HepG2 (cell line): ENCODE results near the gene SYTL1. TPM values are rescaled to one million over a fixed set of nuclear protein-coding genes. Genes with fewer than 3 reads are reported as not detected.

Source experiments
- CAMTA2 ChIP-seq: sonication (generic); formaldehyde crosslinking; IDR thresholded peaks from 2 replicates; pipeline ENCODE4 v1.4.0; 2020; ENCODE audit warnings: mild to moderate bottlenecking, missing genetic modification reagents, borderline replicate concordance
- EEA1 ChIP-seq: sonication (generic); formaldehyde crosslinking; IDR thresholded peaks from 2 replicates; pipeline ENCODE4 v1.5.1; 2020; ENCODE audit warnings: mild to moderate bottlenecking, missing genetic modification reagents, borderline replicate concordance
- EED ChIP-seq: sonication (generic); formaldehyde crosslinking; IDR thresholded peaks from 2 replicates; pipeline ENCODE4 v1.5.0; 2020; ENCODE audit warnings: mild to moderate bottlenecking, missing genetic modification reagents
- HHEX ChIP-seq: IDR thresholded peaks from 2 replicates; pipeline ENCODE4 v1.6.1; 2016; ENCODE audit warnings: control low read depth
- HOXA3 ChIP-seq: sonication (generic); formaldehyde crosslinking; IDR thresholded peaks from 2 replicates; pipeline ENCODE4 v1.5.0; 2020; ENCODE audit warnings: missing genetic modification reagents
- MAX ChIP-seq: IDR thresholded peaks from 2 replicates; pipeline ENCODE4 v1.6.1; 2012; ENCODE audit warnings: inconsistent platforms
- PAWR ChIP-seq: sonication (generic); formaldehyde crosslinking; IDR thresholded peaks from 2 replicates; pipeline ENCODE4 v1.4.0; 2020; ENCODE audit warnings: missing genetic modification reagents, mild to moderate bottlenecking, borderline replicate concordance
- PHF8 ChIP-seq: sonication (generic); formaldehyde crosslinking; IDR thresholded peaks from 2 replicates; pipeline ENCODE4 v1.5.0; 2020; ENCODE audit warnings: missing genetic modification reagents
- SOX13 ChIP-seq, 3 experiments: fragments of 450-650 bp in 1 of 3; sonication (generic) in 1 of 3; formaldehyde crosslinking in 1 of 3; IDR thresholded peaks in 2 of 3; conservative IDR thresholded peaks in 1 of 3; 2 replicates each; pipeline versions ENCODE4 v1.5.0 to v1.6.1; 2016 to 2020; ENCODE audit warnings: antibody characterized with exemption in 1 of 3, mild to moderate bottlenecking in 1 of 3, missing compliant biosample characterization in 1 of 3, missing genetic modification reagents in 1 of 3, moderate library complexity in 1 of 3
- SP5 ChIP-seq: IDR thresholded peaks from 2 replicates; pipeline ENCODE4 v1.6.1; 2016; ENCODE audit warnings: low read depth, borderline replicate concordance
- ZBTB38 ChIP-seq: sonication (generic); formaldehyde crosslinking; IDR thresholded peaks from 2 replicates; pipeline ENCODE4 v1.5.1; 2020; ENCODE audit warnings: mild to moderate bottlenecking, missing genetic modification reagents
- ZKSCAN5 ChIP-seq: sonication (generic); formaldehyde crosslinking; IDR thresholded peaks from 2 replicates; pipeline ENCODE4 v1.5.1; 2020; ENCODE audit warnings: mild to moderate bottlenecking, missing genetic modification reagents
- ZNF235 ChIP-seq: sonication (generic); formaldehyde crosslinking; IDR thresholded peaks from 2 replicates; pipeline ENCODE4 v1.8.1; 2023; ENCODE audit warnings: mild to moderate bottlenecking, missing genetic modification reagents, borderline replicate concordance
- ZNF367 ChIP-seq: sonication (generic); formaldehyde crosslinking; IDR thresholded peaks from 2 replicates; pipeline ENCODE4 v1.4.0; 2020; ENCODE audit warnings: missing genetic modification reagents, borderline replicate concordance
- ZNF687 ChIP-seq: sonication (generic); formaldehyde crosslinking; IDR thresholded peaks from 2 replicates; pipeline ENCODE4 v1.5.1; 2020; ENCODE audit warnings: mild to moderate bottlenecking, missing genetic modification reagents, moderate library complexity
- ZNF770 ChIP-seq: sonication (generic); formaldehyde crosslinking; IDR thresholded peaks from 2 replicates; pipeline ENCODE4 v1.5.0; 2020; ENCODE audit warnings: mild to moderate bottlenecking, missing genetic modification reagents
- ZNF776 ChIP-seq: sonication (generic); formaldehyde crosslinking; IDR thresholded peaks from 2 replicates; pipeline ENCODE4 v1.4.0; 2020; ENCODE audit warnings: mild to moderate bottlenecking, missing genetic modification reagents
- ZNF850 ChIP-seq: sonication (generic); formaldehyde crosslinking; conservative IDR thresholded peaks from 2 replicates; pipeline ENCODE4 v1.9.0; 2021; ENCODE audit warnings: mild to moderate bottlenecking, missing genetic modification reagents
- ZSCAN25 ChIP-seq: sonication (generic); formaldehyde crosslinking; IDR thresholded peaks from 2 replicates; pipeline ENCODE4 v1.8.0; 2022; ENCODE audit warnings: mild to moderate bottlenecking, missing genetic modification reagents
- polyA plus RNA-seq, 8 experiments: library from polyadenylated mRNA; depleted of rRNA in 3 of 8; stranded (reverse) in 7 of 8; unstranded in 1 of 8; fragments of >200 nt; fragmentation: Illumina TruSeq in 4 of 8; extraction: Trizol in 4 of 8; gene quantifications; 2 replicates each; pipeline versions ENCODE4 v1.2.1 to v1.2.3, GENCODE V29; 2011 to 2016; ENCODE audit warnings: low read depth in 4 of 8, missing spikeins in 1 of 8, mixed read lengths in 1 of 8; ENCODE audit not compliant: insufficient read depth in 1 of 8
- total RNA-seq, 5 experiments: library from RNA; depleted of rRNA; stranded (reverse); fragments of >200 nt; fragmentation: Illumina TruSeq; extraction: Trizol; gene quantifications; 2 replicates each; pipeline ENCODE4 v1.2.3, GENCODE V29; 2016; ENCODE audit warnings: low read depth in 1 of 5
- TF ChIP-seq, protein P1 (sequence below): IDR thresholded peaks from 2 replicates; pipeline ENCODE4 v1.6.1; 2016; ENCODE audit warnings: mild to moderate bottlenecking

The SYTL1 gene
- total and polyA plus RNA-seq, 2 of the 13 experiments (the other 11 are each of a cell fraction or from before 2014, with no cell fraction given), result 11.1 to 17.8 TPM

- TF ChIP-seq SOX13 (IDR thresholded peaks at IDR 0.05) (no peak), SOX13 (CRISPR knock-in tag; conservative IDR thresholded peaks at IDR 0.05 in 1 of 2, IDR thresholded peaks at IDR 0.05 in 1 of 2) (0 out of 4 replicates have a peak, but pooled peaks of 1 of the 2 experiments have one; percentile 5), ZNF367 (CRISPR knock-in tag) (no peak), ZNF235 (peak; percentile 67; the same call in 1 of the 2 replicates), ZBTB38 (CRISPR knock-in tag) (peak; percentile 55), CAMTA2 (CRISPR knock-in tag) (0 out of 2 replicates have a peak, but pooled peaks have one; percentile 24), SP5 (CRISPR knock-in tag) (0 out of 2 replicates have a peak, but pooled peaks have one; percentile 18), EED (CRISPR knock-in tag) (0 out of 2 replicates have a peak, but pooled peaks have one; percentile 40), ZKSCAN5 (CRISPR knock-in tag) (no peak), ZSCAN25 (CRISPR knock-in tag) (peak; percentile 65), HHEX (CRISPR knock-in tag) (no peak), ZNF776 (CRISPR knock-in tag) (0 out of 2 replicates have a peak, but pooled peaks have one; percentile 31), EEA1 (no peak), PAWR (CRISPR knock-in tag) (no peak), ZNF850 (CRISPR knock-in tag) (no peak), HOXA3 (no peak), MAX (peak; percentile 32; the same call in 1 of the 2 replicates), ZNF770 (peak; percentile 30; the same call in 1 of the 2 replicates), ZNF687 (CRISPR knock-in tag) (peak; percentile 80), PHF8 (CRISPR knock-in tag) (peak; percentile 36; the same call in 1 of the 2 replicates)
- TF ChIP-seq, protein P1, sequence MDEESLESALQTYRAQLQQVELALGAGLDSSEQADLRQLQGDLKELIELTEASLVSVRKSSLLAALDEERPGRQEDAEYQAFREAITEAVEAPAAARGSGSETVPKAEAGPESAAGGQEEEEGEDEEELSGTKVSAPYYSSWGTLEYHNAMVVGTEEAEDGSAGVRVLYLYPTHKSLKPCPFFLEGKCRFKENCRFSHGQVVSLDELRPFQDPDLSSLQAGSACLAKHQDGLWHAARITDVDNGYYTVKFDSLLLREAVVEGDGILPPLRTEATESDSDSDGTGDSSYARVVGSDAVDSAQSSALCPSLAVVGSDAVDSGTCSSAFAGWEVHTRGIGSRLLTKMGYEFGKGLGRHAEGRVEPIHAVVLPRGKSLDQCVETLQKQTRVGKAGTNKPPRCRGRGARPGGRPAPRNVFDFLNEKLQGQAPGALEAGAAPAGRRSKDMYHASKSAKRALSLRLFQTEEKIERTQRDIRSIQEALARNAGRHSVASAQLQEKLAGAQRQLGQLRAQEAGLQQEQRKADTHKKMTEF (CRISPR knock-in tag), result 0 out of 2 replicates have a peak, but pooled peaks have one; percentile 43
Measured at GRCh38 chr1:27348861-27349783, 7.3 kb downstream of the SYTL1 start (continued).
